ENCODE results near the gene CDC23.
"Not testable (repeated sequence)": the region's sequence is repeated elsewhere in the genome, so short reads cannot be mapped to it uniquely, and the experiment has no call there.

DNA sequence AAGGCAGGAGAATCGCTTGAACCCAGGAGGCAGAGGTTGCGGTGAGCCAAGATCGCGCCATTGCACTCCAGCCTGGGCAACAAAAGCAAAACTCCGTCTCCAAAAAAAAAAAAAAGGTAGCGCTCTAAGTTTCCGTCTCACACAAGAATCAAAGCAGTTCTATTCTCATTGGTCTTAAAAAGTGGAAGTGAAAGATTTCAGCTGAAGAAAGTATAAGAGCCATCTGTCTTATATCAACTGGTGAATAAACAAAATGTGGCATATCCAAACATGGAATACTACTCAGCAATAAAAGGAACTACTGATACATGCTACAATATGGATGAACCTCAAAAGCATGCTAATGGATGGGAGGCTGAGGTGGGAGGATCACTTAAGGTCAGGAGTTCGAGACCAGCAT is 19.3 kb downstream of the CDC23 start:
- TF ChIP-seq, protein P1, sequence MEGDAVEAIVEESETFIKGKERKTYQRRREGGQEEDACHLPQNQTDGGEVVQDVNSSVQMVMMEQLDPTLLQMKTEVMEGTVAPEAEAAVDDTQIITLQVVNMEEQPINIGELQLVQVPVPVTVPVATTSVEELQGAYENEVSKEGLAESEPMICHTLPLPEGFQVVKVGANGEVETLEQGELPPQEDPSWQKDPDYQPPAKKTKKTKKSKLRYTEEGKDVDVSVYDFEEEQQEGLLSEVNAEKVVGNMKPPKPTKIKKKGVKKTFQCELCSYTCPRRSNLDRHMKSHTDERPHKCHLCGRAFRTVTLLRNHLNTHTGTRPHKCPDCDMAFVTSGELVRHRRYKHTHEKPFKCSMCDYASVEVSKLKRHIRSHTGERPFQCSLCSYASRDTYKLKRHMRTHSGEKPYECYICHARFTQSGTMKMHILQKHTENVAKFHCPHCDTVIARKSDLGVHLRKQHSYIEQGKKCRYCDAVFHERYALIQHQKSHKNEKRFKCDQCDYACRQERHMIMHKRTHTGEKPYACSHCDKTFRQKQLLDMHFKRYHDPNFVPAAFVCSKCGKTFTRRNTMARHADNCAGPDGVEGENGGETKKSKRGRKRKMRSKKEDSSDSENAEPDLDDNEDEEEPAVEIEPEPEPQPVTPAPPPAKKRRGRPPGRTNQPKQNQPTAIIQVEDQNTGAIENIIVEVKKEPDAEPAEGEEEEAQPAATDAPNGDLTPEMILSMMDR (conservative IDR thresholded peaks at IDR 0.05; ENCODE audit: low read depth, low read length), result not testable (repeated sequence)
- TF ChIP-seq EZH2 (IDR thresholded peaks at IDR 0.05; ENCODE audit: low read length, unreplicated experiment); EZH2phosphoT487 (IDR thresholded peaks at IDR 0.05; ENCODE audit: borderline replicate concordance, low read length): not testable (repeated sequence)
